ENCODE data around the gene MEG3.

DNA sequence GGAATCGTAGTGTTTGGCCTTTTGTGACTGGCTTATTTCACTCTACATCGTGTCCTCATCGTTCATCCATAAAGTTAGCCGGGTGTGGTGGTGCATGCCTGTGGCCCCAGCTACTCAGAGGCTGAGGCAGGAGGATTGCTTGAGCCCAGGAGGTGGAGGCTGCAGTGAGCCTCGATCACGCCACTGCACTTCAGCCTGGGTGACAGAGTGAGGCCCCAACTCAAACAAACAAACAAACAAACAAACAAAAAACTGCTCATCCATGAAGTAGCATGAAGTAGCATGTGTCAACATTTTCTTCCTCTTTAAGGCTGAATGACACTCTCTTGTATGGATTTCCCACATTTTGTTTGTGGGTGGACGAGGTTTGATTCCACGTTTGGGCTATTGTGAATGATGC is 44.0 kb upstream of the MEG3 start:
- no peak for TF ChIP-seq FOXM1 (IDR thresholded peaks at IDR 0.05; ENCODE audit: borderline replicate concordance)
- TF ChIP-seq FOXA1 (IDR thresholded peaks at IDR 0.05): no peak
- TF ChIP-seq FOXK2 (IDR thresholded peaks at IDR 0.05): no peak
- TF ChIP-seq SUZ12 (IDR thresholded peaks at IDR 0.05): no peak
- TF ChIP-seq LEF1 (IDR thresholded peaks at IDR 0.05; ENCODE audit: borderline replicate concordance): no peak

All from HEK293T (cell line).